Fibroblast of the aortic adventitia (primary cell): Measurements from ENCODE around the gene CNGA2. TPM values are rescaled to one million over a fixed set of nuclear protein-coding genes. Genes with fewer than 3 reads are reported as not detected.

Experiments used
- DNase-seq: peaks from one replicate; pipeline ENCODE4 v3.0.0-alpha.2; 2010; ENCODE audit warnings: low read depth
- H3K4me3 ChIP-seq: 2 replicates; pipeline ENCODE4 v1.5.1; 2011; ENCODE audit warnings: low read depth, mild to moderate bottlenecking, control low read depth, low read length, moderate library complexity
- CTCF ChIP-seq: IDR thresholded peaks from 2 replicates; pipeline ENCODE4 v1.5.1; 2011; ENCODE audit warnings: mild to moderate bottlenecking, low read length, control low read depth, inconsistent platforms; ENCODE audit not compliant: insufficient read depth
- total RNA-seq: library from RNA; depleted of rRNA; stranded (reverse); fragments of >200 nt; gene quantifications from 2 replicates; pipeline ENCODE4 v1.2.3, GENCODE V29; 2012; ENCODE audit warnings: low replicate concordance

The CNGA2 gene
- total RNA-seq, 1 donor, result not detected

- H3K4me3 ChIP-seq, result no peak overlapping the region
- peak; percentile 90 for DNase-seq
- TF ChIP-seq CTCF, result no peak
Measured at GRCh38 chrX:151789179-151789800, 54.7 kb downstream of the CNGA2 start.

GRCh38 chrX:151790481-151791160, 56.1 kb downstream of the CNGA2 start:
- peak; percentile 81 for DNase-seq
- H3K4me3 ChIP-seq, result no peak overlapping the region
- TF ChIP-seq CTCF, result no peak

GRCh38 chrX:151791961-151792360, 57.4 kb downstream of the CNGA2 start:
- no peak overlapping the region for H3K4me3 ChIP-seq
- TF ChIP-seq CTCF, result no peak
- no peak for DNase-seq

- no peak overlapping the region for H3K4me3 ChIP-seq
- TF ChIP-seq CTCF, result no peak
- DNase-seq, result no peak
Measured at GRCh38 chrX:151792505-151792904, 58.0 kb downstream of the CNGA2 start.

- TF ChIP-seq CTCF, result no peak
- no peak for DNase-seq
- H3K4me3 ChIP-seq, result no peak overlapping the region
Measured at GRCh38 chrX:151793886-151794285, 59.3 kb downstream of the CNGA2 start.

Other genes starting within 250 kb of the CNGA2 start
- gene PASD1, start 171.1 kb upstream of the CNGA2 start, total RNA-seq, result not detected in 2 replicates
- gene PRRG3, start 39.3 kb upstream of the CNGA2 start, total RNA-seq, result 0.45 and 0.49 TPM in 2 replicates
- not detected in 2 replicates for gene FATE1, start 18.7 kb upstream of the CNGA2 start, total RNA-seq
- gene MAGEA4, start 178.1 kb downstream of the CNGA2 start, total RNA-seq, result not detected in 2 replicates
- 29.4 and 33.2 TPM in 2 replicates for gene GABRE, start 239.9 kb downstream of the CNGA2 start, total RNA-seq